Iris pigment epithelial cell (primary cell): ENCODE measurements around the gene NUMBL.
"Not testable (repeated sequence)": the region's sequence is repeated elsewhere in the genome, so short reads cannot be mapped to it uniquely, and the experiment has no call there.

Experiments
- DNase-seq: peaks from one replicate; pipeline ENCODE4 v3.0.0-alpha.2; 2011; ENCODE audit warnings: low read depth

The NUMBL gene

GRCh38 chr19:40690050-40690692 lies at the start of gene NUMBL:
NUMBL (minus strand) TSS chr19:40690651; CDS start chr19:40690483, 168 bp downstream.
- DNase-seq, result no peak

DNA sequence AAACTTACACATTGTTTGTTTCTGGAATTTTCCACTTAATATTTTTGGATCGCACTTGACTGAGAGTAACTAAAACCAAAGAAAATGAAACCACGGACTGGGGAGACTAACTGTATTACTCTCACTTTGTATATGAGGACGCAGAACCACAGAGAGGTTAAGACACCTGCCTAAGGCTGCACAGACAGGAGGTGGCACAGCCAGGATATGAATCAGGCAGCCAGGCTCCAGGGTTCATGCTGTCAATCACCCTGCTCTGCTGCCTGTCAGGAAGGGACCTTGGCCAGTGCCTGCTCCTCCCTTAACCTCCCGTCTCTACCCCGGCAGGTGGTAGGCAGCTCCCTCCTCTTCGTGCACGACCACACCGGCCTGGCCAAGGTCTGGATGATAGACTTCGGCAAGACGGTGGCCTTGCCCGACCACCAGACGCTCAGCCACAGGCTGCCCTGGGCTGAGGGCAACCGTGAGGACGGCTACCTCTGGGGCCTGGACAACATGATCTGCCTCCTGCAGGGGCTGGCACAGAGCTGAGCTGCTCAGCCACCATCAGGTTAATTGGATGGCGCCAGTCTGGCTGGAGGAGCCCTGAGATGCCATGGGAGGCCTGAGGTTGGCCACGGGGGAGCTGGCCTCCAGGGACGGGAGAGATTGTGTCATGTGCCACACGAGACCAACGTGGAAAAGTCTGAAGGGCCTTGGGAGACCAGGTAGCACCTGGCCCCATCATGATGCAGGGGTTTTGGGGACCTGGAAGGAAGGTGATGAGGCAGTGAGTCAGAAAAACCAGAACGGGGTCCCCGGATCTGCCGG lies 48.8 kb upstream of the NUMBL start:
- DNase-seq, result no peak

DNA sequence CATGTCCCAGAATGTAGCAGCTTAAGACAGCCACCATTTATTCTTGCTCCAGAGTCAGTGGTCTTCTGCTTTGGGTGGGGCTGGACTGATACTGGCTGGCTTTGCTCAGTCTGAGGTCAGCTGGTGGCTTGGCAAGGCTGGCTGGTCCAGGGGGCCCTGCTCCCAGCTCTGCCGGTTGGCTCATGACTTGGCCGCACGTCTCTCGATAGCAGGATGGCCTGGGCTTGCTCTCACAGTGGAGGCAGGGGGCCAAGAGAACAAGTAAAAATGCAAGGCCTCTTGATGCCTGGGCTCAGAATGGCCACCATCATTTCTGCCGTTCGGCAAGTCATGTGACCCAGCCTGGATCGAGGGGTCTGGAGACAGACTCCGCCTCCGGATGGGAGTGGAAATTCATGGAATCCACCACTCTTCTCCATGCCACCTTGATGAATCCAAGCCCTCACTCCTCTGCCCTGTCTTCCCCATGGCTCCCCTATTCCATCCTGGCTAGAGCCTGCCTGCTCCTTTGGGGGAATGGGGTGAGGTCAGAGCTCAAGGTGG lies 46.7 kb upstream of the NUMBL start:
- DNase-seq, result no peak

DNA sequence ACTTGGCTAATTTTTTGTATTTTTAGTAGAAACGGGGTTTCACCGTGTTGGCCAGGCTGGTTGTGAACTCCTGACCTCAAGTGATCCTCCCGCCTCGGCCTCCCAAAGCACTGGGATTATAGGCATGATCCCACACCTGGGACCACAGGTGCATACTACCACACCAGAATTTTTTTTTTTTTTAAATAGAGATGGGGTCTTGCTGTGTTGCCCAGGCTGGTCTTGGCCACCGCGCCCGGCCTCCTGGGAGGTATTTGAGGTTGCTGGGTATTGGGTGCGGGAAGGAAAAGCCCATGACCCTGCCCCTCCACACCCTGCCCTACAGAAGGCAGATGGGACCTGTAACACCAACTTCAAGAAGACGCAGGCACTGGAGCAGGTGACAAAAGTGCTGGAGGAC lies 46.2 kb upstream of the NUMBL start:
- no peak for DNase-seq

- no peak for DNase-seq
These were observed 44.7 kb upstream of the NUMBL start for GRCh38 chr19:40735013-40735771.

GRCh38 chr19:40733149-40733548 lies 42.7 kb upstream of the NUMBL start:
- no peak for DNase-seq

GRCh38 chr19:40732304-40732703 lies 41.9 kb upstream of the NUMBL start:
- DNase-seq, result not testable (repeated sequence)

- not testable (repeated sequence) for DNase-seq
These were observed 39.6 kb upstream of the NUMBL start for GRCh38 chr19:40730065-40730464.

DNA sequence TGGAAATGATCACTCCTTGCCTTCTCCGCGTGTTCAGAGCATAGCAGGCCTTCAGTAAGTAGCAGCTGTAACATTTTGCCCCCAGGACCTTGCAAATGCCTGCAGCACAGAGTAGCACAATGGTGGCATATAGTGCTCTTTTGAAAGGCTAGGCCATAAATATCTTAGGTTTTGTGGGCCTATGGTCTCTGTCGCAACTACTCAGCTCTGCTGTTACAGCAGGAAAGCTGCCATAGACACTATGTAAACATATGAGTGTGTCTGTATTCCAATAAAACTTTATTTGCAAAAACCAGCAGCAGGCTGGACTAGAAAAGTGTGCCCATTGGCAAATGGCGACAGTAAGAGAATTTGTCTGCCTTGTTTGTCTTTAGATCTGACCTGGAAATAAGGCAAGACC lies 35.8 kb upstream of the NUMBL start:
- peak; percentile 27 for DNase-seq

GRCh38 chr19:40724855-40725254 lies 34.4 kb upstream of the NUMBL start:
- no peak for DNase-seq

GRCh38 chr19:40724315-40724714 lies 33.9 kb upstream of the NUMBL start:
- DNase-seq, result no peak

GRCh38 chr19:40723661-40724254 lies 33.3 kb upstream of the NUMBL start:
- no peak for DNase-seq

GRCh38 chr19:40721936-40722661 lies 31.6 kb upstream of the NUMBL start:
- peak; percentile 66 for DNase-seq

GRCh38 chr19:40721140-40721486 lies 30.7 kb upstream of the NUMBL start:
- DNase-seq, result no peak

DNA sequence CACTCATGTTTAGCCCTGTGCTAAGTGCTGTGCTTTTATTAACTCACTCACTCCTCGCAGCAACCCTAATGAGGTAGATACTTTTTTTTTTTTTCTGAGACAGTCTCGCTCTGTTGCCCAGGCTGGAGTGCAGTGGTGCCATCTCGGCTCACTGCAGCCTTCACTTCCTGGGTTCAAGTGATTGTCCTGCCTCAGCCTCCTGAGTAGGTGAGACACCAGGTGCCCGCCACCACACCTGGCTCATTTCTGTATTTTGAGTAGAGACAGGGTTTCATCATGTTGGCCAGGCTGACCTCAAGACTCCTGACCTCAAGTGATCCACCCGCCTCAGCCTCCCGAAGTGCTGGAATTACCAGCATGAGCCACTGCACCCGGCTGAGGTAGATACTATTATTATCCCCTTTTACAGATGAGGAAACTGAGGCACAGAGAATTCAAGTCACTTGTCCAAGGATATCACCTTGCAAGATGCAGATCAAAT lies 29.0 kb upstream of the NUMBL start:
- DNase-seq, result no peak

- peak; percentile 60 for DNase-seq
These were observed 28.4 kb upstream of the NUMBL start for GRCh38 chr19:40718774-40719391.

DNA sequence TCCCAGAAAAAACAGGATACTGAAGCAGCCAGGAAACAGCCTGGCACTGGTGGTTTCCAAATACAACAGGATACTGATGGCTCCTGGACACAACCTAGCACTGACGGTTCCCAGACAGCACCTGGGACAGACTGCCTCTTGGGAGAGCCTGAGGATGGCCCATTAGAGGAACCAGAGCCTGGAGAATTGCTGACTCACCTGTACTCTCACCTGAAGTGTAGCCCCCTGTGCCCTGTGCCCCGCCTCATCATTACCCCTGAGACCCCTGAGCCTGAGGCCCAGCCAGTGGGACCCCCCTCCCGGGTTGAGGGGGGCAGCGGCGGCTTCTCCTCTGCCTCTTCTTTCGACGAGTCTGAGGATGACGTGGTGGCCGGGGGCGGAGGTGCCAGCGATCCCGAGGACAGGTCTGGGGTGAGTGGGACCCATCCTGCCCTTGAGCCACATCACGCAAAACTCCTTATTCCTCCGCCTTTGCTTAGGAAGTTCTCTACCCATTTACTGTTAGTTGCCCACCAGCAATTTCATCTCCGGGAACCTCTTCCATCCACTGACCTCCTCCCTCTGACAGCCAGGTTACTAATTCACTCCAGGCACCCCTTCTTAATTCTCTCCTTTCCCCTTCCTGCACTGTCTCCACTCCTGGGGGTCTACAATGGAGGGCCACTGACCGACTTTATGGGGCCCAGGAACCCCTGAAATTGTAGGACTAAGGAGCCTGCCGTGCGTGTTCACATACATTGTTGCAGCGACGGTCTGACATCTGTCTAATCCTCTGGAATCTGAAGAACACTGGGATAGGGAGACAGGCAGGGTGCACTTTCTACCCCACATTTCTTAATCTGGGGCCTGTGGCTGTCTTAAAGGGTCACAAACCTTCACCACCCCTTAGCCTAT lies 27.7 kb upstream of the NUMBL start:
- DNase-seq, result peak; percentile 31

DNA sequence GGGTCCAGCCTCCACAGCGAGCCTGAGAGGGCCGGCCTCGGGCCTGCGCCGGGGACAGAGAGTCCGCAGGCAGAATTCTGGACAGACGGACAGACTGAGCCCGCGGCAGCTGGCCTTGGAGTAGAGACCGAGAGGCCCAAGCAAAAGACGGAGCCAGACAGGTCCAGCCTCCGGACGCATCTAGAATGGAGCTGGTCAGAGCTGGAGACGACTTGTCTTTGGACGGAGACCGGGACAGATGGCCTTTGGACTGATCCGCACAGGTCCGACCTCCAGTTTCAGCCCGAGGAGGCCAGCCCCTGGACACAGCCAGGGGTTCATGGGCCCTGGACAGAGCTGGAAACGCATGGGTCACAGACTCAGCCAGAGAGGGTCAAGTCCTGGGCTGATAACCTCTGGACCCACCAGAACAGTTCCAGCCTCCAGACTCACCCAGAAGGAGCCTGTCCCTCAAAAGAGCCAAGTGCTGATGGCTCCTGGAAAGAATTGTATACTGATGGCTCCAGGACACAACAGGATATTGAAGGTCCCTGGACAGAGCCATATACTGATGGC lies 27.0 kb upstream of the NUMBL start:
- peak; percentile 64 for DNase-seq

DNA sequence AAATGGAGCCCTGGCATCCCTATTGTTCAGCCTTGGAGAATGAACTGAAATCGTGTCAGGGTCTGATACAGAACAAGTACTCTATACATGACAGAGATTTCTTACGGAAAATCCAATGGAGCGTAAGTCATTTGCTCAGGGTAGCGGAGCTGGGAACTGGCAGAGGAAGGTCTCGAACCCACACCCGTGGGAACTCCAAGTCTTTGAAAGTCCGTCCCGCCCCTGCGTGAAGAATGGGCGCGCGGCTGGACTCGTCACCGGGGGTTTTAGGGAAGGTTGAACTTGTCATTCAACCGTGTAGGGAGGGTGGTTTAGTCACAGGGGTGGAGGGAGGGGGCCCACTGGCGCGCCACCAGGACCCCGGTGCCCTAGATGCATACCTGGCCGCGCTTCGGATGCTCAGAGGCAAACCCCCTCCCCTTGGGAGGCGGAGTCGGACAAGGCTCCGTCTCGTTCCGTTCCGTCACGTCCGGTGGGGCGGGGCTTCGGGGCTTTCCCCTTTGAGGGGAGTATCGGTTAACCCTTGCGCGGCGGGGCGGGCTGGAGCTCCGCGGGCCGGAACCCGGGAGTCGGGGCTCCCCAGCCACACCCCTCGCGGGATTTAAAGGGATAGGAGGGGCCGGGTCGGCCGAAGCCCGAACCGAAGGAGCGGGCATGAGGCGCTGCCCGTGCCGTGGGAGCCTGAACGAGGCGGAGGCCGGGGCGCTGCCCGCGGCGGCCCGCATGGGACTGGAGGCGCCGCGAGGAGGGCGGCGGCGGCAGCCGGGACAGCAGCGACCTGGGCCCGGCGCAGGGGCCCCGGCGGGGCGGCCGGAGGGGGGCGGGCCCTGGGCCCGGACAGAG lies 26.3 kb upstream of the NUMBL start, which contains the start of the genes COQ8B and ITPKC:
Gene COQ8B, minus strand, starts transcription at position 405 of the 843 bp plus-strand sequence. CDS start 2,254 bp downstream, outside the sequence.
Gene ITPKC, plus strand, starts transcription at position 631 of the 843 bp plus-strand sequence. Its CDS starts 24 bp downstream, at position 655.
- DNase-seq, result peak; percentile 97
